Right lobe of liver (tissue), 6 donors: ENCODE results near the gene DCXR. TPM values are rescaled to one million over a fixed set of nuclear protein-coding genes. Genes with fewer than 3 reads are reported as not detected.

Source experiments
- ATAC-seq, 4 donors: fragments of 200-7000 bp; cut with Tn5 transposase; one replicate each; pipeline ENCODE4 v1.9.1; 2020; ENCODE audit warnings: mild to moderate bottlenecking in 4 of 4, moderate library complexity in 4 of 4
- DNase-seq, 3 donors: peaks; one replicate each; pipeline ENCODE4 v3.0.0-alpha.2; 2020
- H3K27ac ChIP-seq, 3 donors: fragments of 200-600 bp; one replicate each; pipeline ENCODE4 v1.8.0; 2022
- H3K27me3 ChIP-seq, 2 donors: fragments of 200-600 bp; one replicate each; pipeline ENCODE4 v1.8.0; 2022
- H3K36me3 ChIP-seq, 4 donors: fragments of 200-600 bp; sonication (generic) in 1 of 4; one replicate each; pipeline versions ENCODE4 v1.5.1 to v1.8.0; 2017 to 2022; ENCODE audit warnings: control low read depth in 1 of 4
- H3K4me1 ChIP-seq, 4 donors: fragments of 200-600 bp; sonication (generic) in 1 of 4; one replicate each; pipeline versions ENCODE4 v1.5.1 to v1.8.0; 2017 to 2022; ENCODE audit warnings: control low read depth in 1 of 4
- H3K4me3 ChIP-seq, 3 donors: fragments of 200-600 bp; one replicate each; pipeline ENCODE4 v1.8.0; 2022
- H3K9me3 ChIP-seq, 4 donors: fragments of 200-600 bp; sonication (generic) in 1 of 4; one replicate each; pipeline versions ENCODE4 v1.5.1 to v1.8.0; 2017 to 2022; ENCODE audit warnings: control low read depth in 1 of 4
- CTCF ChIP-seq, 4 donors: fragments of 200-600 bp in 3 of 4; fragments of 450-650 bp in 1 of 4; IDR thresholded peaks; one replicate each; pipeline versions ENCODE4 v1.5.1 to v1.8.0; 2016 to 2022; ENCODE audit warnings: antibody characterized with exemption in 4 of 4, mild to moderate bottlenecking in 2 of 4
- POLR2A ChIP-seq: fragments of 450-650 bp; IDR thresholded peaks from one replicate; pipeline ENCODE4 v1.6.1; 2017; ENCODE audit warnings: antibody characterized with exemption, mild to moderate bottlenecking
- WGBS: methylation state at CpG from one replicate; pipeline ENCODE4 v1.1.6; 2018; ENCODE audit warnings: low coverage, low lambda C conversion rate; ENCODE audit not compliant: insufficient coverage; ENCODE audit errors: missing lambda C conversion rate; 5-methylcytosine and 5-hydroxymethylcytosine counted together
- intact Hi-C, 2 donors: fragments of 100-400 bp; cut with DNase I; formaldehyde crosslinking; loops; one replicate each; pipeline versions ENCODE4 v1.11.2 to v1.14.1; 2022
- total RNA-seq, 6 experiments: library from RNA; depleted of rRNA in 2 of 6; stranded (reverse); fragments of >200 nt in 2 of 6; fragmentation: NEBNext Ultra II Directional in 3 of 6; extraction: Animal tissue kit (Norgen Biotek cat#: 25700) in 3 of 6; gene quantifications; one replicate each; pipeline versions ENCODE4 v1.1.0 to v1.2.4, GENCODE V29; 2016 to 2023
- donor health status: DM: no; HTN: yes; CAD: no.
- donor health status: DM: no; HTN: no; CAD: no.
- donor health status: DM: no; HTN: no; CAD: no.
- donor health status: DM: no; HTN: yes; CAD: no.
- donor health status: DM: no; HTN: yes; CAD: no.

Gene DCXR
- total RNA-seq, 6 experiments from 2014 or later, result 389 to 1,607 (median 735) TPM

DNA sequence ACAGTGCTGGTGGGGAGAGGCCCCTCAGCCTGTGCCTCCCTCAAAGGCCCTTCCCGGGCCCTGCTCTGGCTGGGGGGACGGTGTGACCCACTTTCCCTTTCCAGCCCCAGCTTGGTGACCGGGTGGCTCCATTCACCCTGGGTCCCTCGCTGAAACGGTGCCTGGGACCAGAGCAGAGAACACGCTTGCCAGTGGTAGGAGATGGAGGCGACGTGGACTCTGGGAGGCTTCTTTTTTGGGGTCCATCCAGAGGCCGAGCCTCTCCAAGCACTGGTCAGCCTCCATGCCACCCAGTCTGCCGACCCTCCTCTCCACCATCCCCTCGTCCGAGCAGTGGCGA is 22.6 kb downstream of the DCXR start:
- Histone ChIP-seq H3K4me3 (no peak overlapping the region), H3K27me3 (no peaks in the 10 kb centered on the region), H3K9me3 (no peaks in the 10 kb centered on the region), H3K27ac (no peak overlapping the region), H3K4me1 (peaks cover 0 to 4% (median 0%) of the 10 kb centered on the region in 4 donors), H3K36me3 (peaks cover 0 to 17% (median 0%) of the 10 kb centered on the region in 4 donors)
- DNase-seq, result no peak
- WGBS, result no CpG with 5 or more reads among the region's 13 CpGs
- intact Hi-C loops, result loop anchor here (5.0 to 10.0 kb wide), 3 partner anchors 53 to 130 kb away; partner anchors contain the start of gene NOTUM (in 1 of the 2)
- TF ChIP-seq POLR2A (no peak), CTCF (IDR thresholded peaks at IDR 0.05) (no peak)
- no peak for ATAC-seq

DNA sequence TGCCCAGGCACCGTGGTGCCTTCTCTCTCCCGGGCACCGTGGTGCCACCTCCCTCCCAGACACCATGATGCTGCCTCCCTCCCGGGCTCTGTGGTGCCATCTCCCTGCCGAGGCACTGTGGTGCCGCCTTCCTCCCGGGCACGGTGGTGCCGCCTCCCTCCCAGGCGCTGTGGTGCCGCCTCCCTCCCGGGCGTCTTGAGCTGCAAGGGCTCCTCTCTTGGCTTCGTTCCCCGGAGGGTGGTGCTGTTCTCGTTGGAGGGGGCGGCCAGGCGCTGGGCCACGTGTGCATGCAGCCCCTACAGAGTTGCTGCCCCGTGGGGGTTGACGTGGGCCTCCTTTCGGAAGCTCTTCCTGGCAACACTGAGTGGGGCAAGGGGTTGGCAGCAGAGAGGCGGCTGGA is 23.1 kb downstream of the DCXR start:
- no peak for ATAC-seq
- TF ChIP-seq CTCF (IDR thresholded peaks at IDR 0.05) (no peak), POLR2A (no peak)
- peaks cover 0 to 17% (median 0%) of the 10 kb centered on the region in 4 donors for H3K36me3 ChIP-seq
- WGBS, result no CpG with 5 or more reads among the region's 23 CpGs
- H3K27me3 ChIP-seq, result no peaks in the 10 kb centered on the region
- intact Hi-C loops, result loop anchor here in 1 of 2 donors (10.0 kb wide), 1 partner anchor 130 kb away; no protein-coding TSS in a partner anchor
- DNase-seq, result no peak
- H3K27ac ChIP-seq, result no peak overlapping the region
- no peaks in the 10 kb centered on the region for H3K9me3 ChIP-seq
- H3K4me3 ChIP-seq, result no peak overlapping the region
- peaks cover 0 to under 1% (median 0%) of the 10 kb centered on the region in 4 donors for H3K4me1 ChIP-seq

DNA sequence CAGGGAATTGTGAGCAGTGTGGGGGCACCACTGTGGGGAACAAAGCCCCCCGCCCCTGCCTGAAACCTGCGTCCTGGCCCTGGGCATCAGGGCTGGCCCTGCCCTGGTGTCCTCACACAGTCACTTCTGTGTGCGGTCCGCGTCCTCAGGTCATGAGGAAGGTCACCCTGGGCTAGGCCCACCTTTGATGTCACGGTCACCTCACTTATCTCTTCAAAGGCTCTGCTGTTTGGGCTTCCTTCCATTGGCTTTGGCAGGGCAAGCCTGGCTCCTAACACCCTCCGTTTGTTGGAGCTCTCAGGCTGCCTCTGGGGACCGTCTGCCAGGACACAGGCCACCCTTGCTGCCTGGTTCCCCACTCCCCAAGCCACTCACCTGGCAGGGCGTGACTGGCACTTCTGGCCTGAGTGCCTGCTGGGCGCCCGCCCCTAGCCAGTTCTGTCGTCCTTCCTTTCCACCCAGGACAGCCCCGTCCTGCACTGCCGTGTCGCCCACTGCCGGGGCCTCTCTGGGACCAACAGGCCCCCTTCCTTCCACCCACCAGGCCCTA is 23.6 kb downstream of the DCXR start:
- Histone ChIP-seq H3K9me3 (no peaks in the 10 kb centered on the region), H3K4me1 (no peaks in the 10 kb centered on the region), H3K4me3 (no peak overlapping the region), H3K27ac (no peak overlapping the region), H3K36me3 (peaks cover 0 to 17% (median 0%) of the 10 kb centered on the region in 4 donors), H3K27me3 (no peaks in the 10 kb centered on the region)
- ATAC-seq (no peak), DNase-seq (no peak)
- TF ChIP-seq POLR2A, result no peak
- TF ChIP-seq CTCF (IDR thresholded peaks at IDR 0.05), result no peak
- WGBS, result 91% methylated on average over 9 of the region's 16 CpGs
- intact Hi-C loops, result loop anchor here in 1 of 2 donors (10.0 kb wide), 1 partner anchor 129 kb away; no protein-coding TSS in a partner anchor

- intact Hi-C loops, result loop anchor here in 1 of 2 donors (10.0 kb wide), 1 partner anchor 129 kb away; no protein-coding TSS in a partner anchor
- H3K4me3 ChIP-seq, result no peak overlapping the region
Measured at GRCh38 chr17:82013341-82013740, 24.2 kb downstream of the DCXR start.

More at GRCh38 chr17:82013341-82013740, 24.2 kb downstream of the DCXR start:
- ATAC-seq (no peak), DNase-seq (no peak)
- WGBS, result no CpG with 5 or more reads among the region's 22 CpGs
- H3K27me3 ChIP-seq, result no peaks in the 10 kb centered on the region
- no peak for TF ChIP-seq CTCF (IDR thresholded peaks at IDR 0.05)
- TF ChIP-seq POLR2A, result no peak
- no peaks in the 10 kb centered on the region for H3K9me3 ChIP-seq
- H3K27ac ChIP-seq, result no peak overlapping the region
- H3K36me3 ChIP-seq, result peaks cover 0 to 17% (median 0%) of the 10 kb centered on the region in 4 donors
- no peaks in the 10 kb centered on the region for H3K4me1 ChIP-seq
